ENCODE results near the gene UBE2E2. TPM values are rescaled to one million over a fixed set of nuclear protein-coding genes. Genes with fewer than 3 reads are reported as not detected.

Gene UBE2E2
- total RNA-seq: 1 to 10 TPM in 1 of 2 experiments, under 1 TPM in 1; 0.55 to 1.3 TPM

GRCh38 chr3:23202921-23203707, at the start of gene UBE2E2:
Gene UBE2E2, plus strand, starts transcription at chr3:23203327.
- POLR2A ChIA-PET: no interaction called here
- peak within 1 kb of the TSS; percentile 40 for H3K27ac Mint-ChIP-seq

GRCh38 chr3:23153436-23153835, 49.7 kb upstream of the UBE2E2 start:
- H3K27me3 Mint-ChIP-seq: no peaks in the 10 kb centered on the region
- no peaks in the 10 kb centered on the region for H3K4me1 Mint-ChIP-seq
- H3K9me3 Mint-ChIP-seq: peaks cover 5% of the 10 kb centered on the region
- no peak overlapping the region for H3K4me3 Mint-ChIP-seq
- DNase-seq: no peak
- CTCF ChIA-PET: no interaction called here
- H3K27ac Mint-ChIP-seq: no peak overlapping the region
- POLR2A ChIA-PET: no interaction called here
- H3K36me3 Mint-ChIP-seq (ENCODE audit: low read depth): no peaks in the 10 kb centered on the region

More at GRCh38 chr3:23202921-23203707, at the start of gene UBE2E2:
- H3K36me3 Mint-ChIP-seq (ENCODE audit: low read depth): no peaks in the 10 kb centered on the region
- DNase-seq: peak; percentile 34
- H3K27me3 Mint-ChIP-seq: peaks cover 34% of the 10 kb centered on the region
- H3K4me3 Mint-ChIP-seq: peak within 1 kb of the TSS; percentile 75
- H3K4me1 Mint-ChIP-seq: peaks cover 10% of the 10 kb centered on the region
- CTCF ChIA-PET: no interaction called here
- H3K9me3 Mint-ChIP-seq: no peaks in the 10 kb centered on the region

- CTCF ChIA-PET: no interaction called here
- no peaks in the 10 kb centered on the region for H3K4me1 Mint-ChIP-seq
- no peak overlapping the region for H3K4me3 Mint-ChIP-seq
- POLR2A ChIA-PET: no interaction called here
- H3K36me3 Mint-ChIP-seq (ENCODE audit: low read depth): no peaks in the 10 kb centered on the region
- DNase-seq: no peak
- no peaks in the 10 kb centered on the region for H3K27me3 Mint-ChIP-seq
- no peak overlapping the region for H3K27ac Mint-ChIP-seq
- H3K9me3 Mint-ChIP-seq: peaks cover under 1% of the 10 kb centered on the region
These were observed 45.8 kb upstream of the UBE2E2 start for GRCh38 chr3:23157331-23157730.

GRCh38 chr3:23159929-23160328, 43.2 kb upstream of the UBE2E2 start:
- Mint-ChIP-seq H3K9me3 (no peaks in the 10 kb centered on the region), H3K36me3 (ENCODE audit: low read depth) (no peaks in the 10 kb centered on the region), H3K4me1 (no peaks in the 10 kb centered on the region), H3K4me3 (no peak overlapping the region), H3K27me3 (no peaks in the 10 kb centered on the region), H3K27ac (no peak overlapping the region)
- no peak for DNase-seq
- ChIA-PET POLR2A (no interaction called here), CTCF (no interaction called here)

- no peaks in the 10 kb centered on the region for H3K9me3 Mint-ChIP-seq
- no peak overlapping the region for H3K27ac Mint-ChIP-seq
- H3K4me1 Mint-ChIP-seq: no peaks in the 10 kb centered on the region
- H3K36me3 Mint-ChIP-seq (ENCODE audit: low read depth): no peaks in the 10 kb centered on the region
- POLR2A ChIA-PET: no interaction called here
- H3K4me3 Mint-ChIP-seq: no peak overlapping the region
- CTCF ChIA-PET: no interaction called here
- H3K27me3 Mint-ChIP-seq: no peaks in the 10 kb centered on the region
- no peak for DNase-seq
These were observed 41.8 kb upstream of the UBE2E2 start for GRCh38 chr3:23161308-23161707.

GRCh38 chr3:23161896-23162570, 41.1 kb upstream of the UBE2E2 start:
- no peak for DNase-seq
- no peak overlapping the region for H3K27ac Mint-ChIP-seq

GRCh38 chr3:23162934-23163333, 40.2 kb upstream of the UBE2E2 start:
- H3K27ac Mint-ChIP-seq: no peak overlapping the region
- no peaks in the 10 kb centered on the region for H3K4me1 Mint-ChIP-seq
- H3K36me3 Mint-ChIP-seq (ENCODE audit: low read depth): no peaks in the 10 kb centered on the region
- POLR2A ChIA-PET: no interaction called here
- DNase-seq: no peak
- H3K4me3 Mint-ChIP-seq: no peak overlapping the region
- no peaks in the 10 kb centered on the region for H3K27me3 Mint-ChIP-seq
- CTCF ChIA-PET: no interaction called here
- no peaks in the 10 kb centered on the region for H3K9me3 Mint-ChIP-seq

More at GRCh38 chr3:23161896-23162570, 41.1 kb upstream of the UBE2E2 start:
- Mint-ChIP-seq H3K36me3 (ENCODE audit: low read depth) (no peaks in the 10 kb centered on the region), H3K9me3 (no peaks in the 10 kb centered on the region), H3K4me3 (no peak overlapping the region), H3K27me3 (no peaks in the 10 kb centered on the region), H3K4me1 (no peaks in the 10 kb centered on the region)
- CTCF ChIA-PET: no interaction called here
- POLR2A ChIA-PET: no interaction called here

GRCh38 chr3:23164746-23165145, 38.4 kb upstream of the UBE2E2 start:
- CTCF ChIA-PET: interaction anchor here (0.6 to 0.7 kb wide), 2 partner anchors 197 to 1049 kb away, joined by 3 read pairs; no protein-coding TSS in a partner anchor
- no peak overlapping the region for H3K4me3 Mint-ChIP-seq
- POLR2A ChIA-PET: interaction anchor here (0.6 kb wide), 1 partner anchor 1464 kb away, joined by 6 read pairs; no protein-coding TSS in a partner anchor
- no peak for DNase-seq
- no peaks in the 10 kb centered on the region for H3K9me3 Mint-ChIP-seq
- H3K36me3 Mint-ChIP-seq (ENCODE audit: low read depth): no peaks in the 10 kb centered on the region
- no peaks in the 10 kb centered on the region for H3K4me1 Mint-ChIP-seq
- H3K27me3 Mint-ChIP-seq: no peaks in the 10 kb centered on the region
- H3K27ac Mint-ChIP-seq: no peak overlapping the region

- H3K9me3 Mint-ChIP-seq: no peaks in the 10 kb centered on the region
- no peak overlapping the region for H3K4me3 Mint-ChIP-seq
- H3K27me3 Mint-ChIP-seq: no peaks in the 10 kb centered on the region
- H3K27ac Mint-ChIP-seq: no peak overlapping the region
- CTCF ChIA-PET: interaction anchor here (0.7 kb wide), 2 partner anchors 723 to 1050 kb away, joined by 3 read pairs; no protein-coding TSS in a partner anchor
- no peak for DNase-seq
- no peaks in the 10 kb centered on the region for H3K4me1 Mint-ChIP-seq
- no peaks in the 10 kb centered on the region for H3K36me3 Mint-ChIP-seq (ENCODE audit: low read depth)
- POLR2A ChIA-PET: no interaction called here
These were observed 37.6 kb upstream of the UBE2E2 start for GRCh38 chr3:23165571-23165970.

- Mint-ChIP-seq H3K9me3 (no peaks in the 10 kb centered on the region), H3K4me3 (no peak overlapping the region), H3K27ac (no peak overlapping the region), H3K27me3 (no peaks in the 10 kb centered on the region), H3K4me1 (no peaks in the 10 kb centered on the region), H3K36me3 (ENCODE audit: low read depth) (no peaks in the 10 kb centered on the region)
- CTCF ChIA-PET: no interaction called here
- POLR2A ChIA-PET: no interaction called here
- DNase-seq: no peak
These were observed 36.9 kb upstream of the UBE2E2 start for GRCh38 chr3:23166276-23166675.

- Mint-ChIP-seq H3K4me3 (no peak overlapping the region), H3K4me1 (no peaks in the 10 kb centered on the region), H3K9me3 (no peaks in the 10 kb centered on the region), H3K36me3 (ENCODE audit: low read depth) (no peaks in the 10 kb centered on the region), H3K27ac (no peak overlapping the region), H3K27me3 (no peaks in the 10 kb centered on the region)
- DNase-seq: no peak
- POLR2A ChIA-PET: no interaction called here
- CTCF ChIA-PET: no interaction called here
These were observed 36.3 kb upstream of the UBE2E2 start for GRCh38 chr3:23166845-23167244.

- H3K27ac Mint-ChIP-seq: no peak overlapping the region
- H3K27me3 Mint-ChIP-seq: no peaks in the 10 kb centered on the region
- CTCF ChIA-PET: no interaction called here
- H3K4me3 Mint-ChIP-seq: no peak overlapping the region
- H3K9me3 Mint-ChIP-seq: no peaks in the 10 kb centered on the region
- no peaks in the 10 kb centered on the region for H3K4me1 Mint-ChIP-seq
- DNase-seq: no peak
- no peaks in the 10 kb centered on the region for H3K36me3 Mint-ChIP-seq (ENCODE audit: low read depth)
- POLR2A ChIA-PET: no interaction called here
These were observed 33.6 kb upstream of the UBE2E2 start for GRCh38 chr3:23169551-23169950.

GRCh38 chr3:23170291-23170690, 32.8 kb upstream of the UBE2E2 start:
- ChIA-PET POLR2A (no interaction called here), CTCF (no interaction called here)
- Mint-ChIP-seq H3K9me3 (no peaks in the 10 kb centered on the region), H3K36me3 (ENCODE audit: low read depth) (no peaks in the 10 kb centered on the region), H3K27me3 (no peaks in the 10 kb centered on the region), H3K27ac (no peak overlapping the region), H3K4me1 (no peaks in the 10 kb centered on the region), H3K4me3 (no peak overlapping the region)
- DNase-seq: no peak

GRCh38 chr3:23172059-23172458, 31.1 kb upstream of the UBE2E2 start:
- H3K36me3 Mint-ChIP-seq (ENCODE audit: low read depth): no peaks in the 10 kb centered on the region
- no peaks in the 10 kb centered on the region for H3K4me1 Mint-ChIP-seq
- no peak for DNase-seq
- H3K27me3 Mint-ChIP-seq: no peaks in the 10 kb centered on the region
- POLR2A ChIA-PET: no interaction called here
- no peaks in the 10 kb centered on the region for H3K9me3 Mint-ChIP-seq
- H3K4me3 Mint-ChIP-seq: no peak overlapping the region
- no peak overlapping the region for H3K27ac Mint-ChIP-seq
- CTCF ChIA-PET: no interaction called here
